Neuronal stem cell (in vitro differentiated cells): ENCODE data around the gene MAEL. TPM values are rescaled to one million over a fixed set of nuclear protein-coding genes. Genes with fewer than 3 reads are reported as not detected.
A peak's percentile ranks its signal among the peaks of the same experiment; 100 is the strongest.

Experiments used
- DNase-seq: peaks from one replicate; pipeline ENCODE4 v3.0.0-alpha.2; 2013; ENCODE audit warnings: low spot score
- H2AFZ ChIP-seq: one replicate; pipeline ENCODE4 v1.6.1; 2013; ENCODE audit warnings: mild to moderate bottlenecking, low read length, inconsistent platforms
- H2AK5ac ChIP-seq: 2 replicates; pipeline ENCODE4 v1.6.1; 2013; ENCODE audit warnings: low read depth, mild to moderate bottlenecking, inconsistent platforms, low read length, moderate library complexity, mixed read lengths
- H2BK120ac ChIP-seq: 2 replicates; pipeline ENCODE4 v1.6.1; 2013; ENCODE audit warnings: low read depth, mild to moderate bottlenecking, inconsistent platforms, low read length, moderate library complexity, mixed read lengths
- H2BK12ac ChIP-seq: one replicate; pipeline ENCODE4 v1.6.1; 2013; ENCODE audit warnings: low read length, inconsistent platforms
- H2BK15ac ChIP-seq: 2 replicates; pipeline ENCODE4 v1.6.1; 2013; ENCODE audit warnings: mild to moderate bottlenecking, low read length, inconsistent platforms, mixed read lengths
- H2BK5ac ChIP-seq: one replicate; pipeline ENCODE4 v1.6.1; 2013; ENCODE audit warnings: inconsistent platforms, mild to moderate bottlenecking, low read length, moderate library complexity
- H3K14ac ChIP-seq: one replicate; pipeline ENCODE4 v1.6.1; 2013; ENCODE audit warnings: low read length, inconsistent platforms
- H3K18ac ChIP-seq: 2 replicates; pipeline ENCODE4 v1.6.1; 2013; ENCODE audit warnings: low read length, inconsistent platforms
- H3K23ac ChIP-seq: 2 replicates; pipeline ENCODE4 v1.6.1; 2013; ENCODE audit warnings: low read depth, mild to moderate bottlenecking, mixed read lengths, low read length, inconsistent platforms; ENCODE audit not compliant: poor library complexity
- H3K27ac ChIP-seq: replicated peaks from 3 replicates; pipeline ENCODE4 v1.5.1; 2013; ENCODE audit warnings: low read length, inconsistent platforms
- H3K27me3 ChIP-seq, 3 experiments: 2 replicates each; pipeline ENCODE4 v1.6.1; 2013; ENCODE audit warnings: low read length in 3 of 3, mild to moderate bottlenecking in 2 of 3, inconsistent platforms in 1 of 3, low read depth in 1 of 3, mixed read lengths in 1 of 3, moderate library complexity in 1 of 3; ENCODE audit not compliant: control insufficient read depth in 3 of 3, insufficient read depth in 3 of 3
- H3K36me3 ChIP-seq, 2 donors: replicated peaks in 1 of 2; 2 replicates each; pipeline ENCODE4 v1.6.1; 2013; ENCODE audit warnings: low read length in 2 of 2; ENCODE audit not compliant: control insufficient read depth in 2 of 2, insufficient read depth in 2 of 2
- H3K4ac ChIP-seq: 2 replicates; pipeline ENCODE4 v1.6.1; 2013; ENCODE audit warnings: inconsistent platforms, mild to moderate bottlenecking, low read length, moderate library complexity
- H3K4me1 ChIP-seq, 2 donors: 1 replicate in 1 of 2; 2 replicates in 1 of 2; pipeline ENCODE4 v1.6.1; 2013; ENCODE audit warnings: low read length in 2 of 2, low read depth in 1 of 2; ENCODE audit not compliant: control insufficient read depth in 2 of 2, insufficient read depth in 1 of 2
- H3K4me2 ChIP-seq: one replicate; pipeline ENCODE4 v1.6.1; 2013; ENCODE audit warnings: mild to moderate bottlenecking, low read length, inconsistent platforms; ENCODE audit not compliant: insufficient read depth, poor library complexity, severe bottlenecking
- H3K4me3 ChIP-seq, 2 donors: 2 replicates each; pipeline ENCODE4 v1.5.1; 2013; ENCODE audit warnings: low read length in 2 of 2, mild to moderate bottlenecking in 2 of 2, inconsistent platforms in 1 of 2, moderate library complexity in 1 of 2
- H3K79me1 ChIP-seq: one replicate; pipeline ENCODE4 v1.6.1; 2013; ENCODE audit warnings: low read depth, mild to moderate bottlenecking, inconsistent platforms, low read length, moderate library complexity
- H3K9ac ChIP-seq: one replicate; pipeline ENCODE4 v1.6.1; 2013; ENCODE audit warnings: mild to moderate bottlenecking, low read depth, low read length, inconsistent platforms; ENCODE audit not compliant: poor library complexity
- H3K9me3 ChIP-seq, 2 donors: replicated peaks in 1 of 2; 2 replicates each; pipeline versions ENCODE3 to v1.6.1; 2013; ENCODE audit warnings: low read length in 2 of 2, mild to moderate bottlenecking in 2 of 2, inconsistent platforms in 1 of 2, low read depth in 1 of 2, mixed read lengths in 1 of 2, moderate library complexity in 1 of 2; ENCODE audit not compliant: control insufficient read depth in 2 of 2, insufficient read depth in 1 of 2
- H4K8ac ChIP-seq: one replicate; pipeline ENCODE4 v1.6.1; 2013; ENCODE audit warnings: low read depth, mild to moderate bottlenecking, inconsistent platforms, low read length, moderate library complexity
- H4K91ac ChIP-seq: one replicate; pipeline ENCODE4 v1.6.1; 2013; ENCODE audit warnings: low read length, low read depth, mild to moderate bottlenecking, inconsistent platforms; ENCODE audit not compliant: poor library complexity
- WGBS, 2 donors: extraction: QIAGEN DNeasy Blood & Tissue Kit; methylation state at CpG; one replicate each; pipeline ENCODE4 v1.1.7; 2013; ENCODE audit warnings: missing lambda C conversion rate in 2 of 2, mixed read lengths in 1 of 2; ENCODE audit not compliant: insufficient read length in 2 of 2, insufficient replicate concordance in 1 of 2; ENCODE audit errors: extremely low coverage in 2 of 2; 5-methylcytosine and 5-hydroxymethylcytosine counted together
- polyA plus RNA-seq, 2 experiments: library from polyadenylated mRNA; stranded (reverse); fragments of 200-250 nt; gene quantifications; one replicate each; pipeline ENCODE4 v1.2.3, GENCODE V29; 2013

MAEL gene
- polyA plus RNA-seq (2013, experiment 1 of 2): 0.57 TPM
- 0.51 TPM for polyA plus RNA-seq (2013, experiment 2 of 2)

- no peaks in the 10 kb centered on the region for H3K4me1 ChIP-seq
- no peaks in the 10 kb centered on the region for H3K27me3 ChIP-seq
- no peaks in the 10 kb centered on the region for H3K36me3 ChIP-seq
- peak within 1 kb of the TSS; percentile 30 for H2AK5ac ChIP-seq
- no peak within 1 kb of the TSS for H4K8ac ChIP-seq
- no CpG with 5 or more reads among the region's 45 CpGs for WGBS, 2 donors
- no peak for DNase-seq
- peak within 1 kb of the TSS; percentile 20 for H3K18ac ChIP-seq
- H3K27ac ChIP-seq: no peak within 1 kb of the TSS
- no peak within 1 kb of the TSS for H3K4me3 ChIP-seq
- H3K23ac ChIP-seq: no peak within 1 kb of the TSS
- no peak within 1 kb of the TSS for H2BK120ac ChIP-seq
- H3K79me1 ChIP-seq: no peaks in the 10 kb centered on the region
- no peak within 1 kb of the TSS for H4K91ac ChIP-seq
- H2BK15ac ChIP-seq: no peak within 1 kb of the TSS
- no peak within 1 kb of the TSS for H2BK5ac ChIP-seq
- no peaks in the 10 kb centered on the region for H3K9me3 ChIP-seq
- H2AFZ ChIP-seq: no peak within 1 kb of the TSS
- no peak within 1 kb of the TSS for H3K9ac ChIP-seq
- no peak within 1 kb of the TSS for H3K14ac ChIP-seq
- H3K4me2 ChIP-seq: no peak within 1 kb of the TSS
- peak within 1 kb of the TSS; percentile 3 for H3K4ac ChIP-seq
- peak within 1 kb of the TSS; percentile 76 for H2BK12ac ChIP-seq
Observed at GRCh38 chr1:166988974-166989515, at the start of gene MAEL. TSS of gene MAEL (plus strand) at chr1:166989280. CDS start at chr1:166989353, 73 bp downstream.

DNA sequence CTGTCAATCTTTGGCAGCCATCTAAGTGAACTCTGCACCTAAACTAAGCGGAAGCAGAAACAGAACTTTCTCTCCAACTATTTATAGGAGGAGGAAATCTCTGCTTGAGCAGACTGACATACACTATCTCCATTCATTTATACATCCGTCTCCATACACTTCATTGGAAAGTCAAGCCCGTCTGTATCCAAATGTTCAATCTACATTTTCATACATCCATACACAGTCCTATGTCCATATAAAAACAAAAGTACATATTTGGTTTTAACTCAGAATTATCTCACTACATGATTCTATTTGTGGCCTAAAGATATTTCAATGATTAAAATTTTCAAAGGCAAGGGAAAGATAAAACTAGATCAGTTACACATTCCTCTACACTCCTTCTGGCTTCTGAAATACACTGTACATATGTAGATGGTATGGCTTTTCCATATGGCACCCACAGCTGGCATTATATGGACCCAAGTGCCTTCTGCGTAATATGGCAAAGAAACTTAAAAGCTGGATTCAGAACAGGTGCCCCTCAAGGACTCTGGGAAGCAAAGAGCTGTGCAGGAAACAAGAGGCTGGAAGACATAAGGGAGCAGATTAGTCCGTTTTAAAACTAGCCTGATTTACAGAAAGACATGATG, 49.2 kb upstream of the MAEL start:
- Histone ChIP-seq H4K8ac (no peak overlapping the region), H2AFZ (no peak overlapping the region), H2AK5ac (no peak overlapping the region), H3K4me2 (no peak overlapping the region), H3K18ac (no peak overlapping the region), H3K4me1 (peaks cover 7 to 9% of the 10 kb centered on the region in 2 donors), H2BK12ac (no peak overlapping the region), H2BK15ac (no peak overlapping the region), H2BK120ac (no peak overlapping the region), H3K4me3 (no peak overlapping the region), H3K9ac (no peak overlapping the region), H3K4ac (no peak overlapping the region), H2BK5ac (no peak overlapping the region), H3K36me3 (peaks cover 4 to 18% of the 10 kb centered on the region in 2 donors), H4K91ac (no peak overlapping the region), H3K14ac (no peak overlapping the region), H3K23ac (no peak overlapping the region), H3K79me1 (no peaks in the 10 kb centered on the region), H3K27me3 (no peaks in the 10 kb centered on the region), H3K27ac (no peak overlapping the region), H3K9me3 (no peaks in the 10 kb centered on the region)
- WGBS, 2 donors: no CpG with 5 or more reads among the region's 5 CpGs
- DNase-seq: no peak

- Histone ChIP-seq H3K4me1 (peaks cover 29 to 42% of the 10 kb centered on the region in 2 donors), H4K8ac (no peak overlapping the region), H3K9ac (no peak overlapping the region), H3K4ac (no peak overlapping the region), H2BK5ac (no peak overlapping the region), H3K27me3 (no peaks in the 10 kb centered on the region), H4K91ac (peak overlapping the region; percentile 60), H2BK120ac (no peak overlapping the region), H2BK12ac (no peak overlapping the region), H3K23ac (no peak overlapping the region), H3K9me3 (no peaks in the 10 kb centered on the region), H3K18ac (peak overlapping the region; percentile 76), H3K4me2 (no peak overlapping the region), H2BK15ac (peak overlapping the region; percentile 12), H2AK5ac (peak overlapping the region; percentile 56), H3K36me3 (no peaks in the 10 kb centered on the region), H3K14ac (no peak overlapping the region), H3K4me3 (no peak overlapping the region), H3K79me1 (no peaks in the 10 kb centered on the region), H2AFZ (no peak overlapping the region), H3K27ac (no peak overlapping the region)
- DNase-seq: no peak
- WGBS, 2 donors: no CpG with 5 or more reads among the region's 5 CpGs
Observed at GRCh38 chr1:166944186-166944967, 44.7 kb upstream of the MAEL start.
